ENCODE results near the gene PXT1. TPM values are rescaled to one million over a fixed set of nuclear protein-coding genes. Genes with fewer than 3 reads are reported as not detected.
"Not testable (repeated sequence)": the region's sequence is repeated elsewhere in the genome, so short reads cannot be mapped to it uniquely, and the experiment has no call there.

PXT1 gene
- polyA plus RNA-seq, 1 experiment = not detected

DNA sequence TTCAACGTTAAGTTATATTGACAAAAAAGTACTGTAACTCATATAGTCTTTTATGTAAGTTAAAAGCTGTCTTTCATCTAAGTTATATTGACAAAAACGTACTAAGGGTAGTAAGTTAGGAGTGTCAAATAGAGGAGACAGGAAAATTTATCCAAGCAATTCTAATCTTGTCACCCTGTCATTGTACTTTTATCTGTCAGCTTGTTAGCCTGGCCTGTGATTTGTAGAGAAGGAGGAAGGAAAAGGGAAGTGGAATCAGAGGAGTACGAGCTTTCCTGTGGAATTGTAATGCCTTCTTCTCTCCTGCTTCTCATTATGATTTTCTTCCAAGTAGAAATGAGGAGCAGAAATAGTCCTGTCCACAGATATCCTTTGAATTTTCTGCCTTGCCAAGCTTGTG lies 19.0 kb upstream of the PXT1 start:
- Histone ChIP-seq H3K4me3 (ENCODE audit: low read depth, low read length) (no peak overlapping the region), H3K27ac (ENCODE audit: low read depth, low read length) (no peak overlapping the region), H3K9me3 (ENCODE audit: control insufficient read depth, insufficient read depth, low read length) (no peaks in the 10 kb centered on the region), H3K27me3 (ENCODE audit: control insufficient read depth, insufficient read depth, low read length) (no peaks in the 10 kb centered on the region)
- ChIA-PET CTCF (no interaction called here), POLR2A (interaction anchor here (1.2 kb wide), 1 partner anchor 141 kb away, joined by 3 read pairs; no protein-coding TSS in a partner anchor)
- DNase-seq (ENCODE audit: low read depth, low spot score) = no peak
- TF ChIP-seq, protein P1, sequence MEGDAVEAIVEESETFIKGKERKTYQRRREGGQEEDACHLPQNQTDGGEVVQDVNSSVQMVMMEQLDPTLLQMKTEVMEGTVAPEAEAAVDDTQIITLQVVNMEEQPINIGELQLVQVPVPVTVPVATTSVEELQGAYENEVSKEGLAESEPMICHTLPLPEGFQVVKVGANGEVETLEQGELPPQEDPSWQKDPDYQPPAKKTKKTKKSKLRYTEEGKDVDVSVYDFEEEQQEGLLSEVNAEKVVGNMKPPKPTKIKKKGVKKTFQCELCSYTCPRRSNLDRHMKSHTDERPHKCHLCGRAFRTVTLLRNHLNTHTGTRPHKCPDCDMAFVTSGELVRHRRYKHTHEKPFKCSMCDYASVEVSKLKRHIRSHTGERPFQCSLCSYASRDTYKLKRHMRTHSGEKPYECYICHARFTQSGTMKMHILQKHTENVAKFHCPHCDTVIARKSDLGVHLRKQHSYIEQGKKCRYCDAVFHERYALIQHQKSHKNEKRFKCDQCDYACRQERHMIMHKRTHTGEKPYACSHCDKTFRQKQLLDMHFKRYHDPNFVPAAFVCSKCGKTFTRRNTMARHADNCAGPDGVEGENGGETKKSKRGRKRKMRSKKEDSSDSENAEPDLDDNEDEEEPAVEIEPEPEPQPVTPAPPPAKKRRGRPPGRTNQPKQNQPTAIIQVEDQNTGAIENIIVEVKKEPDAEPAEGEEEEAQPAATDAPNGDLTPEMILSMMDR (IDR thresholded peaks at IDR 0.05; ENCODE audit: low read depth, low read length) = no peak

DNA sequence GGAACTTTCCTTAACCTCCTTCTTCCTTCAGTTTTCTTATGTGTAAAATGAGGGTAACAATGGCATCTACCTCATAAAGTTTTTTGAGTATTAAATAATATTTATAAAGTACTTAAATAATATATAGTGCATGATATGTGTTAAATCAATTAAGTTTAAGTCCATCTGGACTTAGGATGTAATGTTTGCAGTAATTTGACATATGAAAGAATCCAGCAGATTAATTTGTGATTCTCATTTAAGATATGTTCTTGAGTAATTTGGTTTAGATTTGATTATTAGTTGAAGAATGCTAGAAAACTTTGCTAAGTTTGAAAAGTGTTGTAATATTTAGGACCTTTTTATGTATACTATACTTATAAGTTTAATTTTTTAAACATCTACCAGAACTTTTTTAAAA lies 18.3 kb upstream of the PXT1 start:
- CTCF ChIA-PET = no interaction called here
- DNase-seq (ENCODE audit: low read depth, low spot score) = no peak
- Histone ChIP-seq H3K27ac (ENCODE audit: low read depth, low read length) (no peak overlapping the region), H3K9me3 (ENCODE audit: control insufficient read depth, insufficient read depth, low read length) (no peaks in the 10 kb centered on the region), H3K4me3 (ENCODE audit: low read depth, low read length) (no peak overlapping the region), H3K27me3 (ENCODE audit: control insufficient read depth, insufficient read depth, low read length) (no peaks in the 10 kb centered on the region)
- POLR2A ChIA-PET = no interaction called here
- TF ChIP-seq, protein P1 (IDR thresholded peaks at IDR 0.05; ENCODE audit: low read depth, low read length) = no peak

DNA sequence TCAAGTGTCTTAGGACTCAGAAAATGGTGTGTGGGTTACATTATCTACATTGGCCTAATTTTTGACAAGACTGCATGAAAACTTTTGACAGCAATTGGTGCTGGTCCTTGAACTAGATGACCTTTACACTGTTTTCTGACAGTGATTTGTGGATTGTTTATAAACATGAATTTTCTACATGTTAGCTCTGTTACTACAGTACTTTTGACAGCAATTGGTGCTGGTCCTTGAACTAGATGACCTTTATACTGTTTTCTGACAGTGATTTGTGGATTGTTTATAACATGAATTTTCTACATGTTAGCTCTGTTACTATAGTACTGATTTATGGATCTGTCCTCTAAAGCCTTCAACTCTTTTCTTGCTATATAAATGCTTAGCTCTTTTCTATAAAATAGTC lies 16.8 kb upstream of the PXT1 start:
- TF ChIP-seq, protein P1 (IDR thresholded peaks at IDR 0.05; ENCODE audit: low read depth, low read length) = no peak
- H3K9me3 ChIP-seq (ENCODE audit: control insufficient read depth, insufficient read depth, low read length) = no peaks in the 10 kb centered on the region
- CTCF ChIA-PET = no interaction called here
- H3K4me3 ChIP-seq (ENCODE audit: low read depth, low read length) = no peak overlapping the region
- no peak for DNase-seq (ENCODE audit: low read depth, low spot score)
- POLR2A ChIA-PET = interaction anchor here (0.5 to 0.7 kb wide), 3 partner anchors 9 to 214 kb away, joined by 3 read pairs; no protein-coding TSS in a partner anchor
- H3K27ac ChIP-seq (ENCODE audit: low read depth, low read length) = no peak overlapping the region
- no peaks in the 10 kb centered on the region for H3K27me3 ChIP-seq (ENCODE audit: control insufficient read depth, insufficient read depth, low read length)

DNA sequence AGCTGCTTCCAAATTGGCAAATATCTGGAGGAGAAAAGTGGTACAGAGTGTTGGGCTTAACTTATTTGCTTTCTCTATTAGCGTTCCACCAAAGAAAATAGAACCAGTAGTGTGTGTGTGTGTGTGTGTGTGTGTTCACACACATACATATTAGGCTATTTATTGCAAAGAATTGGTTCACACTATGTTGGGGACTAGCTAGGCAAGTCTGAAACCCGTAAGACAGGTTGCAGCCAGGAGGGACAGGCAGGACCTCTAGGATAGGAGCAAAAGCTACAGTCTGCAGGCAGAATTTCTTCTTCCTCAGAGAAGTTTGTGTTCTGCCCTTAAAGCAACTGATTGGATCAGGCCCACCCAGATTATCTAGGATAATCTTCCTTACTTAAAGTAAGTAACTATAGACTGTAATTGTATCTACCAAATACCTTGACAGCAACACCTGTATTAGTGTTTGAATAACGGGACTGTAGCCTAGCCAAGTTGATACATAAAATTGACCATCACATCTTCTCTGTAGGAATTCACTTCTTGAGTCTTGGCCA lies 12.9 kb upstream of the PXT1 start:
- H3K4me3 ChIP-seq (ENCODE audit: low read depth, low read length) = no peak overlapping the region
- ChIA-PET CTCF (interaction anchor here (1.1 kb wide), 1 partner anchor 124 kb away, joined by 3 read pairs; no protein-coding TSS in a partner anchor), POLR2A (interaction anchor here (0.7 kb wide), 1 partner anchor 10 kb away, joined by 3 read pairs; no protein-coding TSS in a partner anchor)
- TF ChIP-seq, protein P1 (IDR thresholded peaks at IDR 0.05; ENCODE audit: low read depth, low read length) = no peak
- no peaks in the 10 kb centered on the region for H3K9me3 ChIP-seq (ENCODE audit: control insufficient read depth, insufficient read depth, low read length)
- no peaks in the 10 kb centered on the region for H3K27me3 ChIP-seq (ENCODE audit: control insufficient read depth, insufficient read depth, low read length)
- DNase-seq (ENCODE audit: low read depth, low spot score) = no peak
- no peak overlapping the region for H3K27ac ChIP-seq (ENCODE audit: low read depth, low read length)

DNA sequence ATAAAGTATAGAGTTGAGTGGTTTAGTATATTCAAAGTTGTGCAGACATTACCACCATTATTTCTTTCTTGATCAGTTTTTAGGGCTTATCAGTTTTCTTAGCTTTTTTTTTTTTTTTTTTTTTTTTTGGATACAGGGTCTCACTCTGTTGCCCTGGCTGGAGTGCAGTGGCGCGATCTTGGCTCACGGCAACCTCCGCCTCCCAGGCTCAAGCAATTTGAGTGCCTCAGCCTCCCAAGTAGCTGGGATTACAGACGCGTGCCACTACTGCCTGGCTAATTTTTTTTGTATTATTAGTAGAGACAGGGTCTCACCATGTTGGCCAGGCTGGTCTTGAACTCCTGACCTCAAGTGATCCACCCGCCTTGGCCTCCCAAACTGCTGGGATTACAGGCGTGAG lies 10.2 kb upstream of the PXT1 start:
- H3K27ac ChIP-seq (ENCODE audit: low read depth, low read length); H3K9me3 ChIP-seq (ENCODE audit: control insufficient read depth, insufficient read depth, low read length); DNase-seq (ENCODE audit: low read depth, low spot score); H3K4me3 ChIP-seq (ENCODE audit: low read depth, low read length); POLR2A ChIA-PET; H3K27me3 ChIP-seq (ENCODE audit: control insufficient read depth, insufficient read depth, low read length); CTCF ChIA-PET: not testable (repeated sequence)

DNA sequence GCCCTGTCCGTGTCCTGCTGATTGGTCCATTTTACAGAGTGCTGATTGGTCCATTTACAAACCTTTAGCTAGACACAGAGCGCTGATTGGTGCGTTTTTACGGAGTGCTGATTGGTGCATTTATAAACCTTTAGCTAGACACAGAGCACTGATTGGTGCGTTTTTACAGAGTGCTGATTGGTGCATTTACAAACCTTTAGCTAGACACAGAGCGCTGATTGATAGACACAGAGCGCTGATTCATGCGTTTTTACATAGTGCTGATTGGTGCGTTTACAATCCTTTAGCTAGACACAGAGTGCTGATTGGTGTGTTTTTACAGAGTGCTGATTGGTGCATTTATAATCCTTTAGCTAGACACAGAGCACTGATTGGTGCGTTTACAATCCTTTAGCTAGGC lies 6.5 kb upstream of the PXT1 start:
- H3K27me3 ChIP-seq (ENCODE audit: control insufficient read depth, insufficient read depth, low read length); CTCF ChIA-PET; H3K9me3 ChIP-seq (ENCODE audit: control insufficient read depth, insufficient read depth, low read length); H3K4me3 ChIP-seq (ENCODE audit: low read depth, low read length); H3K27ac ChIP-seq (ENCODE audit: low read depth, low read length); DNase-seq (ENCODE audit: low read depth, low spot score): not testable (repeated sequence)
- POLR2A ChIA-PET = interaction anchor here (0.6 kb wide), 1 partner anchor 361 kb away, joined by 6 read pairs; no protein-coding TSS in a partner anchor

All from AG04450 (cell line).